ENCODE results near the gene PAX3. TPM values are rescaled to one million over a fixed set of nuclear protein-coding genes. Genes with fewer than 3 reads are reported as not detected.
A peak's percentile ranks its signal among the peaks of the same experiment; 100 is the strongest.

The PAX3 gene
- total and polyA plus RNA-seq, 2 experiments from 2014 or later, result 8.0 to 19.3 TPM

GRCh38 chr2:222334914-222335313, 36.1 kb upstream of the PAX3 start:
- Histone ChIP-seq H3K27me3 (no peaks in the 10 kb centered on the region), H3K36me3 (no peaks in the 10 kb centered on the region), H3K9me3 (ENCODE audit: low read depth) (no peaks in the 10 kb centered on the region), H3K4me1 (ENCODE audit: low read depth) (no peaks in the 10 kb centered on the region), H3K4me3 (no peak overlapping the region), H3K27ac (no peak overlapping the region)
- no peak for DNase-seq (ENCODE audit: low read depth in 1 of 2, low spot score in 1 of 2)
- no peak for TF ChIP-seq CTCF (IDR thresholded peaks at IDR 0.05; ENCODE audit: low read depth, low read length)

- H3K27ac ChIP-seq, result no peak overlapping the region
- H3K9me3 ChIP-seq (ENCODE audit: low read depth), result no peaks in the 10 kb centered on the region
- H3K4me1 ChIP-seq (ENCODE audit: low read depth), result no peaks in the 10 kb centered on the region
- no peak overlapping the region for H3K4me3 ChIP-seq
- DNase-seq (ENCODE audit: low read depth in 1 of 2, low spot score in 1 of 2), result no peak
- no peaks in the 10 kb centered on the region for H3K27me3 ChIP-seq
- no peak for TF ChIP-seq CTCF (IDR thresholded peaks at IDR 0.05; ENCODE audit: low read depth, low read length)
- H3K36me3 ChIP-seq, result no peaks in the 10 kb centered on the region
These were observed 34.6 kb upstream of the PAX3 start for GRCh38 chr2:222333397-222333796.

GRCh38 chr2:222332116-222332515, 33.3 kb upstream of the PAX3 start:
- Histone ChIP-seq H3K36me3 (no peaks in the 10 kb centered on the region), H3K9me3 (ENCODE audit: low read depth) (no peaks in the 10 kb centered on the region), H3K27ac (no peak overlapping the region), H3K4me3 (no peak overlapping the region), H3K4me1 (ENCODE audit: low read depth) (no peaks in the 10 kb centered on the region), H3K27me3 (no peaks in the 10 kb centered on the region)
- no peak for TF ChIP-seq CTCF (IDR thresholded peaks at IDR 0.05; ENCODE audit: low read depth, low read length)
- DNase-seq (ENCODE audit: low read depth in 1 of 2, low spot score in 1 of 2), result no peak

- H3K4me1 ChIP-seq (ENCODE audit: low read depth), result no peaks in the 10 kb centered on the region
- no peak for DNase-seq (ENCODE audit: low read depth in 1 of 2, low spot score in 1 of 2)
- no peaks in the 10 kb centered on the region for H3K9me3 ChIP-seq (ENCODE audit: low read depth)
- H3K27ac ChIP-seq, result no peak overlapping the region
- no peaks in the 10 kb centered on the region for H3K27me3 ChIP-seq
- no peak overlapping the region for H3K4me3 ChIP-seq
- no peaks in the 10 kb centered on the region for H3K36me3 ChIP-seq
- TF ChIP-seq CTCF (IDR thresholded peaks at IDR 0.05; ENCODE audit: low read depth, low read length), result no peak
These were observed 32.1 kb upstream of the PAX3 start for GRCh38 chr2:222330910-222331309.

GRCh38 chr2:222322236-222322635, 23.4 kb upstream of the PAX3 start:
- H3K4me3 ChIP-seq, result no peak overlapping the region
- H3K36me3 ChIP-seq, result no peaks in the 10 kb centered on the region
- peaks cover under 1% of the 10 kb centered on the region for H3K27me3 ChIP-seq
- H3K9me3 ChIP-seq (ENCODE audit: low read depth), result no peaks in the 10 kb centered on the region
- H3K4me1 ChIP-seq (ENCODE audit: low read depth), result peaks cover 23% of the 10 kb centered on the region
- peak overlapping the region; percentile 85 for H3K27ac ChIP-seq
- no peak for TF ChIP-seq CTCF (IDR thresholded peaks at IDR 0.05; ENCODE audit: low read depth, low read length)
- no peak for DNase-seq (ENCODE audit: low read depth in 1 of 2, low spot score in 1 of 2)

All from cardiac muscle cell (in vitro differentiated cells and primary cell).